HepG2 (cell line): ENCODE data around the gene ARL14EP. TPM values are rescaled to one million over a fixed set of nuclear protein-coding genes. Genes with fewer than 3 reads are reported as not detected.

Experiments
- ATAC-seq: fragments of 200-7000 bp; cut with Tn5 transposase; 3 replicates; pipeline ENCODE4 v1.9.1; 2020; ENCODE audit warnings: mild to moderate bottlenecking, moderate library complexity
- BruUV-seq: library from RNA; stranded (reverse); fragments of 400-500 nt; replicated peaks from 2 replicates; lab custom pipeline; 2021; lab: Mats Ljungman, UMichigan
- CTCF ChIA-PET: fragments of 300-600 bp; formaldehyde crosslinking; extraction: SDS; loops from one replicate; lab custom pipeline; 2021; ENCODE audit warnings: low total read pairs, inconsistent platforms, low intra/inter-chr PET ratio; lab: Yijun Ruan, JAX
- POLR2A ChIA-PET: fragments of 350-600 bp; sonication (Branson Sonifier 250); formaldehyde crosslinking; loops from one replicate; lab custom pipeline; 2020; ENCODE audit warnings: antibody characterized with exemption, inconsistent platforms; lab: Yijun Ruan, JAX
- DNase-seq: peaks from one replicate; pipeline ENCODE4 v3.0.0-alpha.2; 2015; ENCODE audit warnings: low spot score
- FAIRE-seq: peaks from 3 replicates; lab custom pipeline; 2011; peaks lifted over from hg19 to GRCh38; lab: Jason Lieb, UNC
- H2AFZ ChIP-seq: one replicate; pipeline ENCODE4 v1.6.1; 2011; ENCODE audit warnings: low read length, inconsistent platforms
- H3K27ac ChIP-seq: fragments of 300-600 bp; 3 replicates; pipeline ENCODE4 v1.8.0; 2011; ENCODE audit warnings: mixed run types, mild to moderate bottlenecking, mixed read lengths, low read length, inconsistent platforms; ENCODE audit not compliant: insufficient read depth; ENCODE audit errors: extremely low read length
- H3K27me3 ChIP-seq, 2 experiments: fragments of 200-600 bp in 1 of 2; 2 replicates in 1 of 2; 3 replicates in 1 of 2; pipeline versions ENCODE4 v1.6.0 to v1.8.0; 2011; ENCODE audit warnings: low read length in 2 of 2, mild to moderate bottlenecking in 2 of 2, moderate library complexity in 2 of 2, inconsistent platforms in 1 of 2; ENCODE audit not compliant: insufficient read depth in 2 of 2, control insufficient read depth in 1 of 2
- H3K36me3 ChIP-seq, 2 experiments: fragments of 200-600 bp in 1 of 2; replicated peaks in 1 of 2; 2 replicates in 1 of 2; 3 replicates in 1 of 2; pipeline versions ENCODE4 v1.5.1 to v1.8.0; 2011; ENCODE audit warnings: low read length in 2 of 2, inconsistent platforms in 1 of 2; ENCODE audit not compliant: insufficient read depth in 2 of 2, control insufficient read depth in 1 of 2
- H3K4me1 ChIP-seq: 2 replicates; pipeline ENCODE4 v1.5.1; 2012; ENCODE audit warnings: low read length, inconsistent platforms; ENCODE audit not compliant: insufficient read depth
- H3K4me2 ChIP-seq: 2 replicates; pipeline ENCODE4 v1.6.0; 2011; ENCODE audit warnings: low read depth, low read length, inconsistent platforms
- H3K4me3 ChIP-seq, 3 experiments: fragments of 200-600 bp in 1 of 3; sonication (generic), shearing (Covaris generic) in 1 of 3; replicated peaks in 1 of 3; 2 replicates each; pipeline ENCODE4 v1.5.1; 2011 to 2016; ENCODE audit warnings: low read length in 3 of 3, inconsistent platforms in 2 of 3, low read depth in 2 of 3, mild to moderate bottlenecking in 2 of 3, control low read depth in 1 of 3, mixed read lengths in 1 of 3; ENCODE audit not compliant: insufficient read depth in 1 of 3
- H3K79me2 ChIP-seq: one replicate; pipeline ENCODE4 v1.6.1; 2011; ENCODE audit warnings: low read length, inconsistent platforms; ENCODE audit not compliant: insufficient read depth
- H3K9ac ChIP-seq: 2 replicates; pipeline ENCODE4 v1.6.0; 2011; ENCODE audit warnings: mild to moderate bottlenecking, low read depth, low read length, inconsistent platforms; ENCODE audit not compliant: insufficient read depth
- H3K9me3 ChIP-seq: 2 replicates; pipeline ENCODE4 v1.5.1; 2012; ENCODE audit warnings: mild to moderate bottlenecking, low read length
- H4K20me1 ChIP-seq: 2 replicates; pipeline ENCODE4 v1.6.0; 2011; ENCODE audit warnings: inconsistent platforms, mild to moderate bottlenecking, low read length, moderate library complexity; ENCODE audit not compliant: insufficient read depth
- ISX ChIP-seq: sonication (generic); formaldehyde crosslinking; conservative IDR thresholded peaks from 2 replicates; pipeline ENCODE4 v1.5.0; 2020; ENCODE audit warnings: missing genetic modification reagents
- STAG1 ChIP-seq: sonication (generic); formaldehyde crosslinking; IDR thresholded peaks from 2 replicates; pipeline ENCODE4 v1.4.0; 2020; ENCODE audit warnings: missing genetic modification reagents
- TBX3 ChIP-seq: fragments of 450-650 bp; IDR thresholded peaks from 2 replicates; pipeline ENCODE4 v1.6.1; 2017; ENCODE audit warnings: antibody characterized with exemption, mild to moderate bottlenecking, inconsistent platforms, borderline replicate concordance
- ZNF124 ChIP-seq: sonication (generic); formaldehyde crosslinking; IDR thresholded peaks from 2 replicates; pipeline ENCODE4 v1.4.0; 2020; ENCODE audit warnings: missing genetic modification reagents
- ZNF777 ChIP-seq: sonication (generic); formaldehyde crosslinking; IDR thresholded peaks from 2 replicates; pipeline ENCODE4 v1.4.0; 2020; ENCODE audit warnings: missing genetic modification reagents
- WGBS: methylation state at CpG from one replicate; pipeline ENCODE4 v1.1.6; 2017; ENCODE audit warnings: low lambda C conversion rate; 5-methylcytosine and 5-hydroxymethylcytosine counted together
- in situ Hi-C: cut with HindIII; loops from 2 replicates; pipeline ENCODE4 v1.10.0; 2017; ENCODE audit warnings: low pct_unique_long_range_greater_than_20kb; ENCODE audit not compliant: extremely low pct_ligation_motif_present
- intact Hi-C: fragments of 100-400 bp; cut with micrococcal nuclease; formaldehyde crosslinking; loops from one replicate; pipeline ENCODE4 v1.10.0; 2022; ENCODE audit not compliant: unreplicated experiment
- polyA plus RNA-seq, 8 experiments: library from polyadenylated mRNA; depleted of rRNA in 3 of 8; stranded (reverse) in 7 of 8; unstranded in 1 of 8; fragments of >200 nt; fragmentation: Illumina TruSeq in 4 of 8; extraction: Trizol in 4 of 8; gene quantifications; 2 replicates each; pipeline versions ENCODE4 v1.2.1 to v1.2.3, GENCODE V29; 2011 to 2016; ENCODE audit warnings: low read depth in 4 of 8, missing spikeins in 1 of 8, mixed read lengths in 1 of 8; ENCODE audit not compliant: insufficient read depth in 1 of 8
- total RNA-seq, 5 experiments: library from RNA; depleted of rRNA; stranded (reverse); fragments of >200 nt; fragmentation: Illumina TruSeq; extraction: Trizol; gene quantifications; 2 replicates each; pipeline ENCODE4 v1.2.3, GENCODE V29; 2016; ENCODE audit warnings: low read depth in 1 of 5
- TF ChIP-seq, protein P1 (sequence below): IDR thresholded peaks from 2 replicates; pipeline ENCODE4 v1.6.1; 2016; ENCODE audit warnings: missing compliant biosample characterization, missing genetic modification reagents, borderline replicate concordance
- TF ChIP-seq, protein P2 (sequence below): sonication (generic); formaldehyde crosslinking; IDR thresholded peaks from 2 replicates; pipeline ENCODE4 v1.8.0; 2022; ENCODE audit warnings: missing genetic modification reagents, low read depth, mild to moderate bottlenecking, borderline replicate concordance
- TF ChIP-seq, protein P3 (sequence below), 2 experiments: fragments of 450-650 bp in 1 of 2; sonication (generic) in 1 of 2; formaldehyde crosslinking; IDR thresholded peaks; 2 replicates each; pipeline versions ENCODE4 v1.5.0 to v1.8.0; 2020 to 2022; ENCODE audit warnings: mild to moderate bottlenecking in 1 of 2, missing genetic modification reagents in 1 of 2
- TF ChIP-seq, protein P4 (sequence below): sonication (generic); formaldehyde crosslinking; IDR thresholded peaks from one replicate; pipeline ENCODE4 v1.5.1; 2020; ENCODE audit warnings: mild to moderate bottlenecking, missing genetic modification reagents; ENCODE audit errors: not compliant biosample characterization
- TF ChIP-seq, protein P5 (sequence below): IDR thresholded peaks from 2 replicates; pipeline ENCODE4 v1.6.1; 2016; ENCODE audit warnings: mild to moderate bottlenecking, missing biosample characterization, missing genetic modification reagents

Gene ARL14EP
- total and polyA plus RNA-seq, 2 of the 13 experiments (the other 11 are each of a cell fraction or from before 2014, with no cell fraction given), result 9.8 to 15.4 TPM

DNA sequence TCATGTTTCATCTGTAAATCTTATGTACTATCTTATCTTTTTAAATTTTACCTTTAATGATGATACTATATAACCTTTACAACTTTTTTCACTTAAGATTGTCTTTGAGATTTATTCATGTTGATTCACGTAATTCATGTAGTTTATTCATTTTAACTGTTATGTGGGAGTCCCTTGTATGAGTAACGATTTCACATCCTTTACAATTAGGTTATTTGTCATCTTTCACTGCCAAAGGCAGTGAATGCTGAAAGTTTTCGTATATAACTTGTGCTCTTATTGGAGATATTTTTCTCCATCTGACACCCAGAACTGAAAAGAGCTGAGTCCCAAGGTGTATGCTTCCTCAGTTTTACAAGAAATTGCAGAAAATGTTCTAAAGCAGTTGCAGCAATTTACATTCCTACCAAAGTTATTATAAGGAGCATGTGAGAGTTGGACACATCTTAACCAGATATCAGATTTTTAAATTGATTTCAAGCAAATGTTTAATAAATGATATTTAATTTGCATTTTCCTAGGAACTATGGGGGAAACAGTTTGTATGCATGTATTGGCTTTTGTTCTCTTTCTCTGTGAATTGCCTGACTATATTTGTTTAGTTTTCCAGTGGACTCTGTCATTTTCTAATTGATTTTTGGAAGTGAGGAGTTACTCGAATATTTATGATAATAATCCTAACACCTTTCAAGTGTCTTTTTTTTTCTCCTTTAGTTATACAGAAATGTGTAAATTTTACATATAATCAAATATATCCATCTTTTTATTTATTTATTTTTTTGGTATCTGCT, 6.4 kb downstream of the ARL14EP start (continued):
- TF ChIP-seq ZNF777 (CRISPR knock-in tag) (no peak), TBX3 (peak; percentile 22; the same call in 1 of the 2 replicates), ISX (CRISPR knock-in tag) (no peak)
- TF ChIP-seq, protein P1, sequence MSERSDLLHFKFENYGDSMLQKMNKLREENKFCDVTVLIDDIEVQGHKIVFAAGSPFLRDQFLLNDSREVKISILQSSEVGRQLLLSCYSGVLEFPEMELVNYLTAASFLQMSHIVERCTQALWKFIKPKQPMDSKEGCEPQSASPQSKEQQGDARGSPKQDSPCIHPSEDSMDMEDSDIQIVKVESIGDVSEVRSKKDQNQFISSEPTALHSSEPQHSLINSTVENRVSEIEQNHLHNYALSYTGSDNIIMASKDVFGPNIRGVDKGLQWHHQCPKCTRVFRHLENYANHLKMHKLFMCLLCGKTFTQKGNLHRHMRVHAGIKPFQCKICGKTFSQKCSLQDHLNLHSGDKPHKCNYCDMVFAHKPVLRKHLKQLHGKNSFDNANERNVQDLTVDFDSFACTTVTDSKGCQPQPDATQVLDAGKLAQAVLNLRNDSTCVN (CRISPR knock-in tag), result no peak
- TF ChIP-seq, protein P2, sequence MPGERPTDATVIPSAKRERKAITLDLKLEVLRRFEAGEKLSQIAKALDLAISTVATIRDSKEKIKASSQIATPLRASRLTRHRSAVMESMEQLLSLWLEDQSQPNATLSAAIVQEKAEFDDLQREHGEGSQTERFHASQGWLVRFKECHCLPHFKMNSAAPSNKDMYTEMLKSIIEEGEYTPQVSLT (CRISPR knock-in tag), result no peak
- TF ChIP-seq, protein P3, sequence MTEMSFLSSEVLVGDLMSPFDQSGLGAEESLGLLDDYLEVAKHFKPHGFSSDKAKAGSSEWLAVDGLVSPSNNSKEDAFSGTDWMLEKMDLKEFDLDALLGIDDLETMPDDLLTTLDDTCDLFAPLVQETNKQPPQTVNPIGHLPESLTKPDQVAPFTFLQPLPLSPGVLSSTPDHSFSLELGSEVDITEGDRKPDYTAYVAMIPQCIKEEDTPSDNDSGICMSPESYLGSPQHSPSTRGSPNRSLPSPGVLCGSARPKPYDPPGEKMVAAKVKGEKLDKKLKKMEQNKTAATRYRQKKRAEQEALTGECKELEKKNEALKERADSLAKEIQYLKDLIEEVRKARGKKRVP (CRISPR knock-in tag; IDR thresholded peaks at IDR 0.05), result no peak

DNA sequence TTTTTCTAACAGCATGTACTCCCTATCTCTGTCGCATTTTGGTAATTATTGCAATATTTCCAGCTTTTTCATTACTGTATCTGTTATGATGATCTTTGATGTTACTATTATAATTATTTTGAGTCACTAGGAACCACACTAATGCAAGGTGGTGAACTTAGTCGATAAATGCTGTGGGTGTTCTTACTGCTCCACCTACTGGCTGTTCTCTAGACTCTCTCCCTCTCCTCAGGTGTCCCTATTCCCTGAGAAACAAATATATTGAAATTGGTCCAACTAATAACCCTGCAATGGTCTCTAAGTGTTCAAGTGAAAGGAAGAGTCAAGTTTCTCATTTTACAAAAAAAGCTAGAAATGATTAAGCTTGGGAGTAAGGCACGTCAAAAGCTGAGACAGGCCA, 10.5 kb downstream of the ARL14EP start:
- Histone ChIP-seq H3K27ac (no peak overlapping the region), H3K4me2 (no peak overlapping the region), H4K20me1 (no peaks in the 10 kb centered on the region; the same call in 1 of the 2 replicates), H2AFZ (no peak overlapping the region), H3K4me3 (no peak overlapping the region), H3K4me1 (peaks cover 14% of the 10 kb centered on the region), H3K36me3 (peaks cover 2 to 33% of the 10 kb centered on the region in 2 experiments), H3K79me2 (peaks cover 11% of the 10 kb centered on the region), H3K27me3 (no peaks in the 10 kb centered on the region), H3K9ac (no peak overlapping the region), H3K9me3 (no peaks in the 10 kb centered on the region)
- in situ Hi-C loops, result no loop called here
- peak; percentile 78 for ATAC-seq
- 78% methylated on average over 3 of the region's 3 CpGs for WGBS
- ChIA-PET POLR2A (interaction anchor here (0.8 kb wide), 1 partner anchor 10 kb away, joined by 4 read pairs; the partner anchor contains the start of gene ARL14EP), CTCF (no interaction called here)
- peak; percentile 15 for DNase-seq
- no peak for FAIRE-seq
- no TSS peak for BruUV-seq
- intact Hi-C loops, result no loop called here
- TF ChIP-seq, protein P4, sequence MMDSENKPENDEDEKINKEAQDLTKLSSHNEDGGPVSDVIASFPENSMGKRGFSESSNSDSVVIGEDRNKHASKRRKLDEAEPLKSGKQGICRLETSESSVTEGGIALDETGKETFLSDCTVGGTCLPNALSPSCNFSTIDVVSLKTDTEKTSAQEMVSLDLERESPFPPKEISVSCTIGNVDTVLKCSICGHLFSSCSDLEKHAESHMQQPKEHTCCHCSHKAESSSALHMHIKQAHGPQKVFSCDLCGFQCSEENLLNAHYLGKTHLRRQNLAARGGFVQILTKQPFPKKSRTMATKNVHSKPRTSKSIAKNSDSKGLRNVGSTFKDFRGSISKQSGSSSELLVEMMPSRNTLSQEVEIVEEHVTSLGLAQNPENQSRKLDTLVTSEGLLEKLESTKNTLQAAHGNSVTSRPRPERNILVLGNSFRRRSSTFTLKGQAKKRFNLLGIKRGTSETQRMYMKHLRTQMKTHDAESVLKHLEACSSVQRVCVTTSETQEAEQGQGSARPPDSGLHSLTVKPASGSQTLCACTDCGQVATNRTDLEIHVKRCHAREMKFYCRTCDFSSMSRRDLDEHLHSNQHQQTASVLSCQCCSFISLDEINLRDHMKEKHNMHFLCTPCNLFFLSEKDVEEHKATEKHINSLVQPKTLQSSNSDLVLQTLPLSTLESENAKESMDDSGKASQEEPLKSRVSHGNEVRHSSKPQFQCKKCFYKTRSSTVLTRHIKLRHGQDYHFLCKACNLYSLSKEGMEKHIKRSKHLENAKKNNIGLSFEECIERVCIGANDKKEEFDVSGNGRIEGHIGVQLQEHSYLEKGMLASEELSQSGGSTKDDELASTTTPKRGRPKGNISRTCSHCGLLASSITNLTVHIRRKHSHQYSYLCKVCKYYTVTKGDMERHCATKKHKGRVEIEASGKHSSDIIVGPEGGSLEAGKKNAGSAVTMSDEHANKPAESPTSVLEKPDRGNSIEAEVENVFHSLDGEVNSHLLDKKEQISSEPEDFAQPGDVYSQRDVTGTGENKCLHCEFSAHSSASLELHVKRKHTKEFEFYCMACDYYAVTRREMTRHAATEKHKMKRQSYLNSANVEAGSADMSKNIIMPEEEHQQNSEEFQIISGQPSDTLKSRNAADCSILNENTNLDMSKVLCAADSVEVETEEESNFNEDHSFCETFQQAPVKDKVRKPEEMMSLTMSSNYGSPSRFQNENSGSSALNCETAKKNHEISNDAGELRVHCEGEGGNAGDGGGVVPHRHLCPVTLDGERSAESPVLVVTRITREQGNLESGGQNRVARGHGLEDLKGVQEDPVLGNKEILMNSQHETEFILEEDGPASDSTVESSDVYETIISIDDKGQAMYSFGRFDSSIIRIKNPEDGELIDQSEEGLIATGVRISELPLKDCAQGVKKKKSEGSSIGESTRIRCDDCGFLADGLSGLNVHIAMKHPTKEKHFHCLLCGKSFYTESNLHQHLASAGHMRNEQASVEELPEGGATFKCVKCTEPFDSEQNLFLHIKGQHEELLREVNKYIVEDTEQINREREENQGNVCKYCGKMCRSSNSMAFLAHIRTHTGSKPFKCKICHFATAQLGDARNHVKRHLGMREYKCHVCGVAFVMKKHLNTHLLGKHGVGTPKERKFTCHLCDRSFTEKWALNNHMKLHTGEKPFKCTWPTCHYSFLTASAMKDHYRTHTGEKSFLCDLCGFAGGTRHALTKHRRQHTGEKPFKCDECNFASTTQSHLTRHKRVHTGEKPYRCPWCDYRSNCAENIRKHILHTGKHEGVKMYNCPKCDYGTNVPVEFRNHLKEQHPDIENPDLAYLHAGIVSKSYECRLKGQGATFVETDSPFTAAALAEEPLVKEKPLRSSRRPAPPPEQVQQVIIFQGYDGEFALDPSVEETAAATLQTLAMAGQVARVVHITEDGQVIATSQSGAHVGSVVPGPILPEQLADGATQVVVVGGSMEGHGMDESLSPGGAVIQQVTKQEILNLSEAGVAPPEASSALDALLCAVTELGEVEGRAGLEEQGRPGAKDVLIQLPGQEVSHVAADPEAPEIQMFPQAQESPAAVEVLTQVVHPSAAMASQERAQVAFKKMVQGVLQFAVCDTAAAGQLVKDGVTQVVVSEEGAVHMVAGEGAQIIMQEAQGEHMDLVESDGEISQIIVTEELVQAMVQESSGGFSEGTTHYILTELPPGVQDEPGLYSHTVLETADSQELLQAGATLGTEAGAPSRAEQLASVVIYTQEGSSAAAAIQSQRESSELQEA (CRISPR knock-in tag), result no peak
- TF ChIP-seq ZNF124 (CRISPR knock-in tag), result no peak
- TF ChIP-seq, protein P5, sequence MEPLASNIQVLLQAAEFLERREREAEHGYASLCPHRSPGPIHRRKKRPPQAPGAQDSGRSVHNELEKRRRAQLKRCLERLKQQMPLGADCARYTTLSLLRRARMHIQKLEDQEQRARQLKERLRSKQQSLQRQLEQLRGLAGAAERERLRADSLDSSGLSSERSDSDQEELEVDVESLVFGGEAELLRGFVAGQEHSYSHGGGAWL, result no peak
- TF ChIP-seq STAG1 (CRISPR knock-in tag), result peak; percentile 54
